Effector memory CD8-positive, alpha-beta T cell (primary cell): ENCODE measurements around the gene ZNF474.

Experiments used
- ATAC-seq: fragments of 150-1000 bp; cut with Tn5 transposase; replicated peaks from 2 replicates; pipeline ENCODE4 v1.10.0; 2021; ENCODE audit warnings: mild to moderate bottlenecking, moderate library complexity
- DNase-seq, 3 experiments: peaks; one replicate each; pipeline ENCODE4 v3.0.0; 2021
- H3K27ac Mint-ChIP-seq, 2 donors: one replicate each; pipeline ENCODE4 v1.8.0; 2022; ENCODE audit warnings: mild to moderate bottlenecking in 2 of 2, mixed read lengths in 2 of 2, moderate library complexity in 2 of 2
- H3K27me3 Mint-ChIP-seq, 2 donors: one replicate each; pipeline ENCODE4 v1.8.0; 2022; ENCODE audit warnings: mixed read lengths in 2 of 2
- H3K36me3 Mint-ChIP-seq: one replicate; pipeline ENCODE4 v1.8.0; 2022; ENCODE audit warnings: mild to moderate bottlenecking, moderate library complexity, mixed read lengths; ENCODE audit not compliant: insufficient read depth
- H3K4me1 Mint-ChIP-seq, 2 donors: one replicate each; pipeline ENCODE4 v1.8.0; 2022; ENCODE audit warnings: low read depth in 2 of 2, mixed read lengths in 2 of 2
- H3K4me3 Mint-ChIP-seq, 2 donors: one replicate each; pipeline ENCODE4 v1.8.0; 2022; ENCODE audit warnings: mild to moderate bottlenecking in 2 of 2, mixed read lengths in 2 of 2, moderate library complexity in 2 of 2
- H3K9me3 Mint-ChIP-seq, 2 donors: one replicate each; pipeline ENCODE4 v1.8.0; 2022; ENCODE audit warnings: mixed read lengths in 2 of 2

ZNF474 gene

GRCh38 chr5:122124766-122125165 is 4.6 kb upstream of the ZNF474 start:
- no peak for ATAC-seq
- no peak overlapping the region for H3K27ac Mint-ChIP-seq
- H3K4me3 Mint-ChIP-seq = no peak overlapping the region
- H3K36me3 Mint-ChIP-seq = no peaks in the 10 kb centered on the region
- no peaks in the 10 kb centered on the region for H3K9me3 Mint-ChIP-seq
- DNase-seq = no peak
- peaks cover 0 to 6% of the 10 kb centered on the region in 2 donors for H3K27me3 Mint-ChIP-seq
- H3K4me1 Mint-ChIP-seq = no peaks in the 10 kb centered on the region

GRCh38 chr5:122126177-122126755 is 3.1 kb upstream of the ZNF474 start:
- Mint-ChIP-seq H3K27ac (no peak overlapping the region), H3K36me3 (no peaks in the 10 kb centered on the region), H3K27me3 (peaks cover 0 to 2% of the 10 kb centered on the region in 2 donors), H3K4me1 (no peaks in the 10 kb centered on the region), H3K4me3 (no peak overlapping the region), H3K9me3 (no peaks in the 10 kb centered on the region)
- DNase-seq (no peak), ATAC-seq (no peak)

GRCh38 chr5:122126756-122127321 is 2.5 kb upstream of the ZNF474 start:
- Mint-ChIP-seq H3K36me3 (no peaks in the 10 kb centered on the region), H3K27me3 (no peaks in the 10 kb centered on the region), H3K27ac (no peak overlapping the region), H3K4me3 (no peak overlapping the region), H3K9me3 (no peaks in the 10 kb centered on the region), H3K4me1 (no peaks in the 10 kb centered on the region)
- DNase-seq (no peak), ATAC-seq (no peak)

GRCh38 chr5:122130152-122130551 is 806 bp downstream of the ZNF474 start:
- Mint-ChIP-seq H3K9me3 (peaks cover 0 to 2% of the 10 kb centered on the region in 2 donors), H3K27ac (no peak overlapping the region), H3K36me3 (no peaks in the 10 kb centered on the region), H3K27me3 (no peaks in the 10 kb centered on the region), H3K4me1 (no peaks in the 10 kb centered on the region), H3K4me3 (no peak overlapping the region)
- no peak for ATAC-seq
- DNase-seq = no peak

- Mint-ChIP-seq H3K27me3 (no peaks in the 10 kb centered on the region), H3K27ac (no peak overlapping the region), H3K4me3 (no peak overlapping the region), H3K9me3 (peaks cover 0 to 6% of the 10 kb centered on the region in 2 donors), H3K36me3 (peaks cover 3% of the 10 kb centered on the region), H3K4me1 (peaks cover 0 to 3% of the 10 kb centered on the region in 2 donors)
- DNase-seq = no peak
- no peak for ATAC-seq
These were observed 8.4 kb downstream of the ZNF474 start for GRCh38 chr5:122137702-122138101.

GRCh38 chr5:122138356-122138755 is 9.0 kb downstream of the ZNF474 start:
- Mint-ChIP-seq H3K27ac (no peak overlapping the region), H3K9me3 (peaks cover 0 to 6% of the 10 kb centered on the region in 2 donors), H3K4me1 (peaks cover 0 to 3% of the 10 kb centered on the region in 2 donors), H3K36me3 (peaks cover 3% of the 10 kb centered on the region), H3K27me3 (no peaks in the 10 kb centered on the region), H3K4me3 (no peak overlapping the region)
- no peak for ATAC-seq
- no peak for DNase-seq

- Mint-ChIP-seq H3K4me3 (no peak overlapping the region), H3K36me3 (peaks cover 3% of the 10 kb centered on the region), H3K9me3 (peaks cover 0 to 2% of the 10 kb centered on the region in 2 donors)
These were observed 11.6 kb downstream of the ZNF474 start for GRCh38 chr5:122140900-122141299.

GRCh38 chr5:122141751-122142150 is 12.4 kb downstream of the ZNF474 start:
- Mint-ChIP-seq H3K36me3 (peaks cover 3% of the 10 kb centered on the region), H3K27me3 (no peaks in the 10 kb centered on the region)
- no peak for DNase-seq

More at GRCh38 chr5:122140900-122141299, 11.6 kb downstream of the ZNF474 start:
- Mint-ChIP-seq H3K4me1 (peaks cover 0 to 3% of the 10 kb centered on the region in 2 donors), H3K27ac (no peak overlapping the region), H3K27me3 (no peaks in the 10 kb centered on the region)
- DNase-seq (no peak), ATAC-seq (no peak)

GRCh38 chr5:122142480-122143164 is 13.3 kb downstream of the ZNF474 start:
- no peaks in the 10 kb centered on the region for H3K27me3 Mint-ChIP-seq
- no peak overlapping the region for H3K27ac Mint-ChIP-seq
- no peak for DNase-seq
- no peak overlapping the region for H3K4me3 Mint-ChIP-seq
- peaks cover 3% of the 10 kb centered on the region for H3K36me3 Mint-ChIP-seq
- H3K9me3 Mint-ChIP-seq = peaks cover 0 to 2% of the 10 kb centered on the region in 2 donors
- no peak for ATAC-seq
- no peaks in the 10 kb centered on the region for H3K4me1 Mint-ChIP-seq

More at GRCh38 chr5:122141751-122142150, 12.4 kb downstream of the ZNF474 start:
- Mint-ChIP-seq H3K27ac (no peak overlapping the region), H3K9me3 (peaks cover 0 to 2% of the 10 kb centered on the region in 2 donors), H3K4me3 (no peak overlapping the region), H3K4me1 (peaks cover 0 to 3% of the 10 kb centered on the region in 2 donors)
- no peak for ATAC-seq

GRCh38 chr5:122144236-122144635 is 14.9 kb downstream of the ZNF474 start:
- peaks cover 0 to 2% of the 10 kb centered on the region in 2 donors for H3K9me3 Mint-ChIP-seq
- no peaks in the 10 kb centered on the region for H3K27me3 Mint-ChIP-seq
- ATAC-seq (no peak), DNase-seq (no peak)
- H3K4me3 Mint-ChIP-seq = no peak overlapping the region
- H3K36me3 Mint-ChIP-seq = peaks cover 3% of the 10 kb centered on the region
- H3K27ac Mint-ChIP-seq = no peak overlapping the region
- no peaks in the 10 kb centered on the region for H3K4me1 Mint-ChIP-seq

- H3K36me3 Mint-ChIP-seq = peaks cover 3% of the 10 kb centered on the region
- H3K9me3 Mint-ChIP-seq = peaks cover 0 to 2% of the 10 kb centered on the region in 2 donors
- H3K27me3 Mint-ChIP-seq = no peaks in the 10 kb centered on the region
- ATAC-seq (no peak), DNase-seq (no peak)
- H3K4me1 Mint-ChIP-seq = no peaks in the 10 kb centered on the region
- no peak overlapping the region for H3K4me3 Mint-ChIP-seq
- no peak overlapping the region for H3K27ac Mint-ChIP-seq
These were observed 16.6 kb downstream of the ZNF474 start for GRCh38 chr5:122145906-122146305.

- Mint-ChIP-seq H3K27me3 (no peaks in the 10 kb centered on the region), H3K27ac (no peak overlapping the region), H3K36me3 (no peaks in the 10 kb centered on the region), H3K9me3 (no peaks in the 10 kb centered on the region), H3K4me1 (no peaks in the 10 kb centered on the region), H3K4me3 (no peak overlapping the region)
- DNase-seq = no peak
- ATAC-seq = no peak
These were observed 20.2 kb downstream of the ZNF474 start for GRCh38 chr5:122149321-122150090.

GRCh38 chr5:122150215-122150614 is 20.9 kb downstream of the ZNF474 start:
- H3K36me3 Mint-ChIP-seq = no peaks in the 10 kb centered on the region
- ATAC-seq = no peak
- no peak for DNase-seq
- H3K9me3 Mint-ChIP-seq = no peaks in the 10 kb centered on the region
- no peaks in the 10 kb centered on the region for H3K4me1 Mint-ChIP-seq
- H3K27ac Mint-ChIP-seq = no peak overlapping the region
- no peak overlapping the region for H3K4me3 Mint-ChIP-seq
- no peaks in the 10 kb centered on the region for H3K27me3 Mint-ChIP-seq
